GM12878 (cell line): Measurements from ENCODE around the gene TMED1. TPM values are rescaled to one million over a fixed set of nuclear protein-coding genes. Genes with fewer than 3 reads are reported as not detected.

Experiments used
- ATAC-seq: fragments of 200-7000 bp; cut with Tn5 transposase; 3 replicates; pipeline ENCODE4 v1.9.1; 2020; ENCODE audit warnings: mild to moderate bottlenecking, moderate library complexity
- BruUV-seq: library from RNA; stranded (reverse); fragments of 400-500 nt; replicated peaks from 2 replicates; lab custom pipeline; 2021; lab: Mats Ljungman, UMichigan
- CTCF ChIA-PET: fragments of 300-600 bp; sonication (Branson Sonifier 250); formaldehyde crosslinking; extraction: SDS; loops from one replicate; lab custom pipeline; 2021; ENCODE audit warnings: inconsistent platforms; lab: Yijun Ruan, JAX
- POLR2A ChIA-PET: fragments of 350-600 bp; formaldehyde crosslinking; extraction: SDS; loops from one replicate; lab custom pipeline; 2021; ENCODE audit warnings: inconsistent platforms; lab: Charles Lee
- RAD21 ChIA-PET: fragments of 300-600 bp; sonication (Branson Sonifier 250); formaldehyde crosslinking; loops from one replicate; lab custom pipeline; 2023; ENCODE audit warnings: antibody characterized with exemption; ENCODE audit not compliant: unreplicated experiment; lab: Charles Lee
- SMC1A ChIA-PET: fragments of 300-600 bp; sonication (Branson Sonifier 250); formaldehyde crosslinking; loops from one replicate; lab custom pipeline; 2023; ENCODE audit not compliant: unreplicated experiment, uncharacterized antibody; lab: Charles Lee
- DNase-seq: peaks from one replicate; pipeline ENCODE4 v3.0.0-alpha.2; 2011; ENCODE audit warnings: low read depth, low spot score
- FAIRE-seq: peaks from 3 replicates; lab custom pipeline; 2011; peaks lifted over from hg19 to GRCh38; lab: Jason Lieb, UNC
- H2AFZ ChIP-seq: 2 replicates; pipeline ENCODE4 v1.6.0; 2011; ENCODE audit warnings: low read depth, low read length, control low read depth; ENCODE audit not compliant: control insufficient read depth
- H3K27ac ChIP-seq: 2 replicates; pipeline ENCODE4 v1.5.1; 2011; ENCODE audit warnings: control low read depth; ENCODE audit not compliant: control insufficient read depth, insufficient read depth
- H3K27me3 ChIP-seq, 2 experiments: replicated peaks in 1 of 2; 2 replicates each; pipeline versions ENCODE4 v1.6.0 to v1.6.1; 2011; ENCODE audit warnings: low read length in 1 of 2; ENCODE audit not compliant: control insufficient read depth in 2 of 2, insufficient read depth in 2 of 2
- H3K36me3 ChIP-seq, 2 experiments: 2 replicates each; pipeline ENCODE4 v1.5.1; 2011; ENCODE audit warnings: low read length in 1 of 2; ENCODE audit not compliant: control insufficient read depth in 2 of 2, insufficient read depth in 2 of 2
- H3K4me1 ChIP-seq: 2 replicates; pipeline ENCODE4 v1.6.1; 2011; ENCODE audit warnings: mild to moderate bottlenecking, low read length, moderate library complexity, mixed read lengths; ENCODE audit not compliant: control insufficient read depth, insufficient read depth
- H3K4me2 ChIP-seq: 2 replicates; pipeline ENCODE4 v1.6.0; 2011; ENCODE audit warnings: control low read depth; ENCODE audit not compliant: control insufficient read depth, insufficient read depth
- H3K4me3 ChIP-seq: fragments of 200-600 bp; sonication (generic); 2 replicates; pipeline ENCODE4 v1.5.1; 2016
- H3K79me2 ChIP-seq: 2 replicates; pipeline ENCODE4 v1.6.0; 2011; ENCODE audit warnings: low read length; ENCODE audit not compliant: control insufficient read depth, insufficient read depth
- H3K9ac ChIP-seq: 2 replicates; pipeline ENCODE4 v1.8.0; 2011; ENCODE audit warnings: low read length, control low read depth, mixed read lengths; ENCODE audit not compliant: control insufficient read depth, insufficient read depth
- H3K9me3 ChIP-seq: replicated peaks from 3 replicates; pipeline ENCODE4 v1.5.1; 2011; ENCODE audit warnings: mild to moderate bottlenecking, low read length; ENCODE audit not compliant: control insufficient read depth, insufficient read depth
- H4K20me1 ChIP-seq: 2 replicates; pipeline ENCODE4 v1.6.0; 2011; ENCODE audit not compliant: control insufficient read depth, insufficient read depth
- BCL3 ChIP-seq: IDR thresholded peaks from 2 replicates; pipeline ENCODE4 v1.6.1; 2011; ENCODE audit warnings: borderline replicate concordance, low read depth, mild to moderate bottlenecking, moderate library complexity, low read length; ENCODE audit not compliant: insufficient read depth, poor library complexity, severe bottlenecking
- IRF4 ChIP-seq: IDR thresholded peaks from 2 replicates; pipeline ENCODE4 v1.6.1; 2011; ENCODE audit warnings: low read depth, low read length
- KDM1A ChIP-seq: fragments of 200-600 bp; sonication (generic); IDR thresholded peaks from 2 replicates; pipeline ENCODE4 v1.6.1; 2016; ENCODE audit warnings: borderline replicate concordance
- NFXL1 ChIP-seq: fragments of 450-650 bp; IDR thresholded peaks from 2 replicates; pipeline ENCODE4 v1.6.1; 2017; ENCODE audit warnings: antibody characterized with exemption, mild to moderate bottlenecking, borderline replicate concordance
- RELA ChIP-seq: fragments of 450-650 bp; IDR thresholded peaks from 2 replicates; pipeline ENCODE4 v1.8.0; 2014; ENCODE audit warnings: borderline replicate concordance; ENCODE audit not compliant: partially characterized antibody
- REST ChIP-seq: IDR thresholded peaks from 2 replicates; pipeline ENCODE4 v1.6.1; 2012; ENCODE audit warnings: mild to moderate bottlenecking, low read depth, low read length
- WGBS: methylation state at CpG from one replicate; pipeline ENCODE4 v1.1.6; 2016; ENCODE audit warnings: low lambda C conversion rate; ENCODE audit not compliant: insufficient replicate concordance, insufficient coverage; ENCODE audit errors: missing lambda C conversion rate; 5-methylcytosine and 5-hydroxymethylcytosine counted together
- in situ Hi-C: fragments of 300-500 bp; cut with MboI; formaldehyde crosslinking; loops from 9 replicates; pipeline ENCODE4 v1.14.3; 2018; ENCODE audit warnings: mixed read lengths
- intact Hi-C: fragments of 100-400 bp; cut with micrococcal nuclease; formaldehyde crosslinking; loops from one replicate; pipeline ENCODE4 v1.14.2; 2022; ENCODE audit not compliant: unreplicated experiment
- polyA plus RNA-seq, 11 experiments: library from polyadenylated mRNA; depleted of rRNA in 4 of 11; unstranded in 6 of 11; stranded (reverse) in 5 of 11; fragments of >200 nt; fragmentation: Nextera tagmentation in 4 of 11; fragmentation: Illumina TruSeq in 1 of 11; extraction: Ambion mirVana in 4 of 11; extraction: Trizol in 1 of 11; gene quantifications; 1 replicate in 1 of 11; 2 replicates in 10 of 11; pipeline versions ENCODE4 v1.2.1 to v1.2.3, GENCODE V29; 2011 to 2016; ENCODE audit warnings: inconsistent platforms in 2 of 11, missing spikeins in 2 of 11, low read depth in 1 of 11
- total RNA-seq, 4 experiments: library from RNA; depleted of rRNA in 3 of 4; stranded (reverse); fragments of >200 nt in 3 of 4; fragmentation: Illumina TruSeq in 1 of 4; extraction: Trizol in 1 of 4; gene quantifications; 2 replicates each; pipeline versions ENCODE4 v1.2.1 to v1.2.3, GENCODE V29; 2013 to 2021
- TF ChIP-seq, protein P1 (sequence below): IDR thresholded peaks from 2 replicates; pipeline ENCODE4 v1.6.1; 2011; ENCODE audit warnings: low read depth, mild to moderate bottlenecking, low read length, moderate library complexity, borderline replicate concordance; ENCODE audit errors: extremely low read depth
- TF ChIP-seq, protein P2 (sequence below): fragments of 450-650 bp; IDR thresholded peaks from 2 replicates; pipeline ENCODE4 v1.6.1; 2017; ENCODE audit warnings: mild to moderate bottlenecking

TMED1 gene
- total and polyA plus RNA-seq, 10 of the 15 experiments (the other 5 are each of a cell fraction or from before 2014, with no cell fraction given) = 0.60 to 23.1 (median 12.3) TPM

DNA sequence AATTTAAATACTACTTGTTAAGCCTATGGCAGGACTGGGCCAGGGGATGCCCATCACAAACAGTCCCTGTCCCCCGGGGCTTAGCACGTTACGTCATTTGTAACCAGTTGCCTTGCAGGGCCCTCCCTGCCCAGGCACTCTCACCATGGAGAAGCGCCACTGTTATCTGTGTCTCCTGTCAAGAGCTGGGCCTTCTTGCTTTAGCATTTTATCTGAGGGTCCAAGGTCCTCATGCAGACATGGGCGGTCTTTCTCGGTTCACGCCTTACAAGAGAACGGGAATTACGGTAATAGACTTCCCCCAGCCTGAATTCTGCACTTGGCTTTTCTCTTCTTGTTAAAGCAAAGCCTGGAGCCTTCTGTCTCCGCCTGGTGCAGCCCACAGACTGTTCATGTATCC, 46.1 kb downstream of the TMED1 start (continued):
- TF ChIP-seq REST (no peak), KDM1A (no peak), IRF4 (no peak), RELA (no peak), NFXL1 (no peak)
- TF ChIP-seq, protein P1, sequence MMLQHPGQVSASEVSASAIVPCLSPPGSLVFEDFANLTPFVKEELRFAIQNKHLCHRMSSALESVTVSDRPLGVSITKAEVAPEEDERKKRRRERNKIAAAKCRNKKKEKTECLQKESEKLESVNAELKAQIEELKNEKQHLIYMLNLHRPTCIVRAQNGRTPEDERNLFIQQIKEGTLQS = no peak

- H4K20me1 ChIP-seq = no peaks in the 10 kb centered on the region
These were observed 47.9 kb downstream of the TMED1 start for GRCh38 chr19:10788146-10788545.

More at GRCh38 chr19:10788146-10788545, 47.9 kb downstream of the TMED1 start:
- RAD21 ChIA-PET = no interaction called here
- Histone ChIP-seq H3K4me2 (no peak overlapping the region), H3K79me2 (no peaks in the 10 kb centered on the region), H3K9ac (no peak overlapping the region), H3K4me3 (no peak overlapping the region), H3K27ac (no peak overlapping the region), H3K9me3 (no peaks in the 10 kb centered on the region), H3K27me3 (no peaks in the 10 kb centered on the region), H2AFZ (no peak overlapping the region)
- intact Hi-C loops = no loop called here
- WGBS = 100% methylated on average over 5 of the region's 8 CpGs
- no peak for ATAC-seq
- CTCF ChIA-PET = no interaction called here
- FAIRE-seq = no peak
- in situ Hi-C loops = no loop called here
- POLR2A ChIA-PET = no interaction called here
- peak; percentile 30 for TF ChIP-seq BCL3
- TF ChIP-seq, protein P2, sequence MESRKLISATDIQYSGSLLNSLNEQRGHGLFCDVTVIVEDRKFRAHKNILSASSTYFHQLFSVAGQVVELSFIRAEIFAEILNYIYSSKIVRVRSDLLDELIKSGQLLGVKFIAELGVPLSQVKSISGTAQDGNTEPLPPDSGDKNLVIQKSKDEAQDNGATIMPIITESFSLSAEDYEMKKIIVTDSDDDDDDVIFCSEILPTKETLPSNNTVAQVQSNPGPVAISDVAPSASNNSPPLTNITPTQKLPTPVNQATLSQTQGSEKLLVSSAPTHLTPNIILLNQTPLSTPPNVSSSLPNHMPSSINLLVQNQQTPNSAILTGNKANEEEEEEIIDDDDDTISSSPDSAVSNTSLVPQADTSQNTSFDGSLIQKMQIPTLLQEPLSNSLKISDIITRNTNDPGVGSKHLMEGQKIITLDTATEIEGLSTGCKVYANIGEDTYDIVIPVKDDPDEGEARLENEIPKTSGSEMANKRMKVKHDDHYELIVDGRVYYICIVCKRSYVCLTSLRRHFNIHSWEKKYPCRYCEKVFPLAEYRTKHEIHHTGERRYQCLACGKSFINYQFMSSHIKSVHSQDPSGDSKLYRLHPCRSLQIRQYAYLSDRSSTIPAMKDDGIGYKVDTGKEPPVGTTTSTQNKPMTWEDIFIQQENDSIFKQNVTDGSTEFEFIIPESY = no peak
- TF ChIP-seq, all 136 proteins: peak for 1
- H3K36me3 ChIP-seq = peaks cover 24 to 43% of the 10 kb centered on the region in 2 experiments
- H3K4me1 ChIP-seq = no peaks in the 10 kb centered on the region
- no TSS peak for BruUV-seq
- SMC1A ChIA-PET = no interaction called here
- no peak for DNase-seq
